Body of pancreas (tissue), 4 donors: ENCODE data around the gene DENND1A. TPM values are rescaled to one million over a fixed set of nuclear protein-coding genes. Genes with fewer than 3 reads are reported as not detected.

ENCODE experiments used
- ATAC-seq: fragments of 150-250 bp; one replicate; pipeline ENCODE4 v1.9.1; 2016
- DNase-seq, 4 donors: peaks; one replicate each; pipeline ENCODE4 v3.0.0-alpha.2; 2019
- H3K27ac ChIP-seq, 4 donors: fragments of 200-600 bp; sonication (generic); 1 replicate in 3 of 4; 2 replicates in 1 of 4; pipeline versions ENCODE4 v1.5.1 to v1.6.1; 2016 to 2019; ENCODE audit warnings: mild to moderate bottlenecking in 1 of 4, mixed read lengths in 1 of 4, moderate library complexity in 1 of 4
- H3K27me3 ChIP-seq, 2 donors: fragments of 200-600 bp; sonication (generic); one replicate each; pipeline ENCODE4 v1.6.0; 2016; ENCODE audit warnings: mild to moderate bottlenecking in 1 of 2
- H3K36me3 ChIP-seq, 2 donors: fragments of 200-600 bp; sonication (generic); replicated peaks in 1 of 2; 2 replicates each; pipeline ENCODE4 v1.5.1; 2016; ENCODE audit warnings: low read depth in 2 of 2; ENCODE audit not compliant: insufficient read depth in 1 of 2
- H3K4me1 ChIP-seq: fragments of 200-600 bp; sonication (generic); one replicate; pipeline ENCODE4 v1.6.0; 2016
- H3K4me3 ChIP-seq, 2 donors: fragments of 200-600 bp; sonication (generic); 1 replicate in 1 of 2; 2 replicates in 1 of 2; pipeline ENCODE4 v1.5.1; 2016 to 2019
- H3K9me3 ChIP-seq, 3 donors: fragments of 200-600 bp; sonication (generic); 1 replicate in 2 of 3; 2 replicates in 1 of 3; pipeline ENCODE4 v1.5.1; 2016
- POLR2A ChIP-seq, 3 donors: fragments of 450-650 bp; IDR thresholded peaks; one replicate each; pipeline ENCODE4 v1.6.1; 2016; ENCODE audit warnings: antibody characterized with exemption in 3 of 3, mild to moderate bottlenecking in 2 of 3
- WGBS, 2 donors: methylation state at CpG; one replicate each; pipeline ENCODE4 v1.1.5; 2017; 5-methylcytosine and 5-hydroxymethylcytosine counted together
- intact Hi-C: fragments of 100-400 bp; cut with DNase I; formaldehyde crosslinking; loops from one replicate; pipeline ENCODE4 v1.15.1; 2023
- total RNA-seq, 2 donors: library from RNA; depleted of rRNA; stranded (reverse); fragments of >200 nt; gene quantifications; one replicate each; pipeline ENCODE4 v1.1.0, GENCODE V29; 2016
- TF ChIP-seq, protein P1 (sequence below), 7 experiments: fragments of 450-650 bp in 4 of 7; fragments of 200-600 bp in 3 of 7; sonication (generic) in 3 of 7; IDR thresholded peaks; one replicate each; pipeline ENCODE4 v1.5.1; 2016 to 2019; ENCODE audit warnings: antibody characterized with exemption in 7 of 7

The DENND1A gene
- total RNA-seq, 2 donors from 2014 or later = 7.6 to 8.6 TPM

DNA sequence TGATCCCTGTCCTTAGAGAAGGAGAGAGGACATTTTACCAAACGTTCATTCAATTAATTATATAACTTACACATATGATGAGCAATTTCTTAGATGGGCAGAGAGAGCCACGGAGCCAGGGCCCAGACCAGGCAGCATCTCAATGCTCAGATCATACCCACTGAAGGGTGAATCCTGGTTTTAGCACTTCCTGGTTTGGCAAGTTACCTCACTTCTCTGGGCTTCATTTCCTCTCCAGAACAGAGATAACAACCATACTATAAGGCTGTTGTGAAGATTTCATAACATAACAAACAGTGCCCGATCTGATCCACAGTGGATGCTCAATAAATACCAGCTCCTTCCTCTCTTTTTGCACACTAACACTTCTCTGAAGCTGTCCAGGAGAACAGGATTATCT, 271.1 kb downstream of the DENND1A start:
- Histone ChIP-seq H3K4me1 (no peaks in the 10 kb centered on the region), H3K4me3 (no peak overlapping the region), H3K27me3 (no peaks in the 10 kb centered on the region), H3K36me3 (no peaks in the 10 kb centered on the region), H3K27ac (no peak overlapping the region), H3K9me3 (peaks cover 0 to 10% (median 0%) of the 10 kb centered on the region in 3 donors)
- TF ChIP-seq, protein P1, sequence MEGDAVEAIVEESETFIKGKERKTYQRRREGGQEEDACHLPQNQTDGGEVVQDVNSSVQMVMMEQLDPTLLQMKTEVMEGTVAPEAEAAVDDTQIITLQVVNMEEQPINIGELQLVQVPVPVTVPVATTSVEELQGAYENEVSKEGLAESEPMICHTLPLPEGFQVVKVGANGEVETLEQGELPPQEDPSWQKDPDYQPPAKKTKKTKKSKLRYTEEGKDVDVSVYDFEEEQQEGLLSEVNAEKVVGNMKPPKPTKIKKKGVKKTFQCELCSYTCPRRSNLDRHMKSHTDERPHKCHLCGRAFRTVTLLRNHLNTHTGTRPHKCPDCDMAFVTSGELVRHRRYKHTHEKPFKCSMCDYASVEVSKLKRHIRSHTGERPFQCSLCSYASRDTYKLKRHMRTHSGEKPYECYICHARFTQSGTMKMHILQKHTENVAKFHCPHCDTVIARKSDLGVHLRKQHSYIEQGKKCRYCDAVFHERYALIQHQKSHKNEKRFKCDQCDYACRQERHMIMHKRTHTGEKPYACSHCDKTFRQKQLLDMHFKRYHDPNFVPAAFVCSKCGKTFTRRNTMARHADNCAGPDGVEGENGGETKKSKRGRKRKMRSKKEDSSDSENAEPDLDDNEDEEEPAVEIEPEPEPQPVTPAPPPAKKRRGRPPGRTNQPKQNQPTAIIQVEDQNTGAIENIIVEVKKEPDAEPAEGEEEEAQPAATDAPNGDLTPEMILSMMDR (IDR thresholded peaks at IDR 0.05) = no peak
- no peak for TF ChIP-seq POLR2A (IDR thresholded peaks at IDR 0.05)
- ATAC-seq (no peak), DNase-seq (no peak)
- WGBS, 2 donors = 81 to 94% methylated on average over 3 of the region's 3 CpGs
- intact Hi-C loops = no loop called here

DNA sequence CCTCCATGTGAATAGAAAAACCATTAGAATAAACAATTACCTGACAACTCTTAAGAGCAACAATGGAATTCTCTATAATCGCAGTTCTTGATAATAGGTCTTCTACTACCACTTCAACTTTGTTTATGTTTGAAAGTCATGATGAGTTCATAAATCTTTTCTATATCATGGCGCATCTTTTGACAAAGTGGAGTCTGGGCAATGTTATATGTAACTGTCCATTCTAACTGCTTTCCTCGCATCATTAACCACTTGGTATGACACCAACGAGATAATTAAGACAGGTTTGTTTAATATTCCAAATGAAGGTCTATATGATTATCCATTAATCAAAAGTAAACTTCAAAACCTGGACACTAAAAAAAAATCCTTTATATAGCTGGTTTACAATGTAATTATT, 272.0 kb downstream of the DENND1A start:
- no peak for ATAC-seq
- no peak overlapping the region for H3K27ac ChIP-seq
- no peaks in the 10 kb centered on the region for H3K36me3 ChIP-seq
- no peak for DNase-seq
- peaks cover 0 to 10% (median 0%) of the 10 kb centered on the region in 3 donors for H3K9me3 ChIP-seq
- no peak overlapping the region for H3K4me3 ChIP-seq
- no peaks in the 10 kb centered on the region for H3K27me3 ChIP-seq
- 88 to 89% methylated on average over 4 of the region's 4 CpGs for WGBS, 2 donors
- no peaks in the 10 kb centered on the region for H3K4me1 ChIP-seq
- intact Hi-C loops = no loop called here
- TF ChIP-seq POLR2A (IDR thresholded peaks at IDR 0.05) = no peak
- TF ChIP-seq, protein P1 (IDR thresholded peaks at IDR 0.05) = no peak

DNA sequence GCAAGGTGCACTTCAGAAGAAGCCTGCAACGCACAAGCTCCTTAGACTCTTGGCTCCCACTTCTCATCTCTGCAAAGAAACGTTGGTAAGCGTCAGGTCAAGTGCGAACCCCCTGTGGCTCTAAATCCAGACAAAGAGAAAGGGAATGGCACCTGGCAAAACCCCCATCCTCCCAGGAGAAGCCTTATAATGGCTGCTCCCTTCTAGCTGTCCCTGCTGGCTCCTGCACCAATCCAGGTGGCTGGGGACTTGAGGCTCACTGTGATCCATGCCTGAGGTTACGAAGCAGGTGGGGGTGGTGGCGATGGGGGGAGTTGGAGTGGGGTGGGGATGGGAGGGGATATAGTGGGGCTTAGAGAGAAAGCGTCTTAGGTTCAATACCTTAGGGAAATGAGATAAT, 272.8 kb downstream of the DENND1A start:
- Histone ChIP-seq H3K27ac (no peak overlapping the region), H3K9me3 (peaks cover 0 to 3% (median 0%) of the 10 kb centered on the region in 3 donors), H3K4me3 (no peak overlapping the region), H3K27me3 (no peaks in the 10 kb centered on the region), H3K36me3 (no peaks in the 10 kb centered on the region), H3K4me1 (no peaks in the 10 kb centered on the region)
- DNase-seq (no peak), ATAC-seq (no peak)
- 96 to 99% methylated on average over 6 to 7 of the region's 7 CpGs for WGBS, 2 donors
- intact Hi-C loops = no loop called here
- TF ChIP-seq, protein P1 (IDR thresholded peaks at IDR 0.05) = no peak
- TF ChIP-seq POLR2A (IDR thresholded peaks at IDR 0.05) = no peak

DNA sequence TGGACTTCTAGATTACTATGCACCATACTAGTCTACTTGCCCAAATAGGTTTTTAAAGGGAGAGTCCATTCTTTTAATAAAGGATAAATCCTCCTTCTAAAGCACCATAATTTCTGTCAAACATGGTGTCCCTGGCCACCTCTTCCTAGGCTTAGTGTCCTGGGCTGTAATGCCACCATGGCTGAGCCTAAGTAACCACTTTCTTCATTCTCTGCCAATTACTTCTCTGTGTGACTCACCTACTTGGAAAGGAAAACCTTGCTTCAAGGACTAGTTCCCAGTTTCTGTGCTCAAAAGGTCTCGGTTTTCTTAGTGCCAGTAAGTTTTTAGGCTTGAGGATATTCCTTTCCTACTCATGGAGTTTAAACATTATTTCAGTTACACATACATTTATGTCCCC, 273.4 kb downstream of the DENND1A start:
- Histone ChIP-seq H3K4me1 (no peaks in the 10 kb centered on the region), H3K36me3 (no peaks in the 10 kb centered on the region), H3K9me3 (no peaks in the 10 kb centered on the region), H3K27ac (no peak overlapping the region), H3K4me3 (no peak overlapping the region), H3K27me3 (no peaks in the 10 kb centered on the region)
- TF ChIP-seq, protein P1 (IDR thresholded peaks at IDR 0.05) = no peak
- no peak for TF ChIP-seq POLR2A (IDR thresholded peaks at IDR 0.05)
- intact Hi-C loops = no loop called here
- ATAC-seq (no peak), DNase-seq (no peak)
- WGBS, 2 donors = 88 to 100% methylated on average over 1 of the region's 1 CpG

DNA sequence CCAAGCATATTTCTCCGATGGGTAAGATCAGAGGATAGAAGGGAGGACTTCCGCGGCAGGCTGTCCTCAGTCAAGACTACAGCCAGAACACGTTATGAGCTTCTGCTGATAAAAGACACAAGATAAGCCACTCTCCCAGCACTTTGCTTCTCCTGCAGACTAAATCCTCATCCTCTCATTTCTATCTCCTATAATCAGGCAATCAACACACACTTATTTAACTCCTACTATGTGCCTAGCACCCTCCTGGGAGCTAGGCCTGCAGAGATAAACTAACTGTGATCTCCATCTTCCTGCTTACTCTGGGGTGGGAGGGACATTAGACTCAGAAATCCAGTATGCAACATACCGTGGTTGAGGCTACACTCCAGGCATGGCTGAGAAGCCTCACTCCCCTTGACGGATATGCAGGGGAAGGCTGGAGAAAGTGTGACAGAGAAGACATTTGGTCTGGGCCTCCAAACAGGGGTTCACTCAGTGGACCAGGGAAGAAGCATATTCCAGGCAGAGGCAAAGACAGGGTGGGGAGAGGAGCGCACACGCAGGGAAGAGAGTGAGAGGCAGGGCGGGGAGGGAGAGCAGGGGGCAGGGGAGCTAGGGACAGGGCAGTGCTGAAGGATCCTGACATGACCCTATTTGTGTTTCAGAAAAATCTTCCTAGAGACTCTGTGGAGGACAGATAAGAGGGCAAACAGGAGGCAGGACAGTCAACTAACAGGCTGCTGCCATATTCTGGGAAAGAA, 274.1 kb downstream of the DENND1A start:
- no peak overlapping the region for H3K27ac ChIP-seq
- no peak for DNase-seq
- intact Hi-C loops = no loop called here
- H3K4me3 ChIP-seq = no peak overlapping the region
- no peak for ATAC-seq
- 89 to 95% methylated on average over 9 of the region's 9 CpGs for WGBS, 2 donors
- no peaks in the 10 kb centered on the region for H3K9me3 ChIP-seq
- no peaks in the 10 kb centered on the region for H3K27me3 ChIP-seq
- no peaks in the 10 kb centered on the region for H3K4me1 ChIP-seq
- TF ChIP-seq, protein P1 (IDR thresholded peaks at IDR 0.05) = no peak
- TF ChIP-seq POLR2A (IDR thresholded peaks at IDR 0.05) = no peak
- H3K36me3 ChIP-seq = no peaks in the 10 kb centered on the region
